Measurements from ENCODE around the gene SAP130.
"Not testable (repeated sequence)": the region's sequence is repeated elsewhere in the genome, so short reads cannot be mapped to it uniquely, and the experiment has no call there.

Gene SAP130

GRCh38 chr2:127953128-127953718 is 74.6 kb downstream of the SAP130 start:
- DNase-seq (ENCODE audit: low spot score), result no peak

DNA sequence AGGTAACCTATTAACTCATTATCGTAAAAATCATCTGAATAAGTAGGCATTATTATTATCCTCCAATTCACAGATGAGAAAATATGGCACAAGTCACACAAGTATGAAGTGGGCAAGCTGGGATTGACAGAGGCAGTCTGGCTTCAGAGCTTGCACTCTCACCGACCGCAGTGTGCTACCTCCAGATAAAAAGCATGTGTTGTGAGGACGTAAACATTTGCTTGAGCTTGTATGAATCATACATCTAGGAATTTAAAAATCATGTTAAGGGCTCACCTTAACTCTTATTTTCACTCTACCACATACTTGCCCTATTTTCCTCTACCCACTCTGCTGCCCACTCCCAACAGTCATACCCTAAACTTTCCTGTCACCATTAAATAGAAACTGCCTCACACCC is 76.8 kb downstream of the SAP130 start:
- peak; percentile 7 for DNase-seq (ENCODE audit: low spot score)

DNA sequence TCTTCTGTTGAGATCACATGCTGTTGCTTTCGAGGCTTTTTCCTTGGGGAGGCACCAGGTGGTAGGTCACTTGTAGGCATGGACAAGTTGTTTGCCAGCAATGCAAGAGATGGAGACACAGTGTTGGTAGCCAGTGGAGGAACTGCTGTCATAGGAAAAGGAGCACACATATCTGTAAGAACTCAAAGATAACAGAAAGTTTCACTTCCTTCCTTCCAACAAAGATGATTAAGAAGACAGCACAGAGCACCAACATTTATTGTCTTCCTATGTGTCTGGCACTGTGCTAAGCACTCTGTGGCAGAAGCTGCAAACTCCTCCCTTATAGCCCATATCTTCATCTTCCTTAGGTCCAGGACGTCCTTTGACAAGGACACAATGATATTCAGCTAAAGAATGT is 77.6 kb downstream of the SAP130 start:
- DNase-seq (ENCODE audit: low spot score), result no peak

- DNase-seq (ENCODE audit: low spot score), result no peak
Measured at GRCh38 chr2:127945281-127945680, 82.6 kb downstream of the SAP130 start.

DNA sequence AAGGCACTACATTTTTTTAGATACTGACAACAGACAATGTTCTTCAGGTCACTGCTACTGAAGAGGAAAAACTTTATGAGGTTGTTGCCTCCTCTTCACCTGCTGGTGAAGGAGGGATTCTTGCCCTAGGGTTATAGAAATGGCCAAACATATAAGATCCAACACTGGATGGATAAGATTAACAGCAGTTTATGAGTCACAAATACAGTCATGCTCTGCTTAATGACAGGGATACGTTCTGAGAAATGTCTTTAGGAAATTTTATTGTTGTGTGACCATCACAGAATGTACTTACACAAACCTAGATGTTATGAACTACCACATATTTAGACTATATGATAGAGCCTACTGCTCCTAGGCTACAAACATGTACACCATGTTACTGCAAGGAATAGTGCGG is 84.7 kb downstream of the SAP130 start:
- no peak for DNase-seq (ENCODE audit: low spot score)

DNA sequence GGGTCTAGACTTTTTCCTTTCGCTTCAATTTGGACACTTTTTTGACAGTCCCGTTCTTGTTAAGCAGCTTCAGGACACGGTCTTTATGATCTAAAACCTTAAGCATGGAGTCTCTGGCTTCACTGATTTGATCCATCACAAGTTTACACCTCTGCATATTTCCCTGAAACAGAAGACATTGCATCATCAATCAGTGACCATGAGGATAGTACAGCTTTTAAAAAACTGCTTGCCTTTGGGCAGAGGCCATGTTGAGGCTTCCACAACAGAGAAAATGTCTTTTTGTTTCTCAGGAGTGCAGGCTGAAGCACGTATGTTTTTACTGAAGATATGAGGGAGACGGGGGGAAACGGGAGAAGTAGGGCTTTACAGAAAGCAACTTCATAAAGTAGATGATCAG is 85.9 kb downstream of the SAP130 start:
- DNase-seq (ENCODE audit: low spot score), result no peak

DNA sequence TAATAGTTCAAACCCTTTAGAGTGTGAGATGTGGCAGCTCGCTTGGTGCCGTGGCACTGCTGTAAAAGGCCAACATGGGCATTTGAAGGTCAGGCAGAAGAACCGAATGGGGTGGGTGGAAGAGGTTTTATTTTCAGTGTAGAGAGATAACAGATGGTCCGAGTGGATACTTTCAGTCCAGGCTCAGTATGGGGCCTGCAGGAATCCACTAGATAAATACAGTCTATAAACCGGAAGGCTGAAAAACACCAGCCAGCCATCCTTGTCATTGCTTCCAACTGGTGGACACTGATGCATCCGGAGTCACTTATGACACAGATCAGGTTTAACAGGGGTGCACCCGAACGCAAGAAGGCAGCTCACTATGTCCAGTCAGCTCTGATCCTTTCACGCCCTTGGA is 86.4 kb downstream of the SAP130 start:
- no peak for DNase-seq (ENCODE audit: low spot score)

GRCh38 chr2:127940641-127941040 is 87.2 kb downstream of the SAP130 start:
- no peak for DNase-seq (ENCODE audit: low spot score)

DNA sequence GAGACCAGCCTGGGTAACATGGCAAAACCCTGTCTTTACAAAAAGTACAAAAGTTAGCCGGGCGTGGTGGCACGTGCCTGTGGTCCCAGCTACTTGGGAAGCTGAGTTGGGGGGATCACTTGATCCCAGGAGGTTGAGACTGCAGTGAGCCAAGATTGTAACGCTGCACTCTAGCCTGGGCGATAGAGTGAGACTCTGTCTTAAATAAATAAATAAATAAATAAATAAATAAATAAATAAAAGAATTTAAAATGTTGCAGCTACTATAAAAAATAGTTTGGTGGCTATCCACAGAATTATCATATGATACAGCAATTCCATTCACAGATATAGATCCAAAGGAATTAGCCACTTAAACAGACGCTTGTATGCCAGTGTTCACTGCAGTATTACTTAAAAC is 92.5 kb downstream of the SAP130 start:
- no peak for DNase-seq (ENCODE audit: low spot score)

DNA sequence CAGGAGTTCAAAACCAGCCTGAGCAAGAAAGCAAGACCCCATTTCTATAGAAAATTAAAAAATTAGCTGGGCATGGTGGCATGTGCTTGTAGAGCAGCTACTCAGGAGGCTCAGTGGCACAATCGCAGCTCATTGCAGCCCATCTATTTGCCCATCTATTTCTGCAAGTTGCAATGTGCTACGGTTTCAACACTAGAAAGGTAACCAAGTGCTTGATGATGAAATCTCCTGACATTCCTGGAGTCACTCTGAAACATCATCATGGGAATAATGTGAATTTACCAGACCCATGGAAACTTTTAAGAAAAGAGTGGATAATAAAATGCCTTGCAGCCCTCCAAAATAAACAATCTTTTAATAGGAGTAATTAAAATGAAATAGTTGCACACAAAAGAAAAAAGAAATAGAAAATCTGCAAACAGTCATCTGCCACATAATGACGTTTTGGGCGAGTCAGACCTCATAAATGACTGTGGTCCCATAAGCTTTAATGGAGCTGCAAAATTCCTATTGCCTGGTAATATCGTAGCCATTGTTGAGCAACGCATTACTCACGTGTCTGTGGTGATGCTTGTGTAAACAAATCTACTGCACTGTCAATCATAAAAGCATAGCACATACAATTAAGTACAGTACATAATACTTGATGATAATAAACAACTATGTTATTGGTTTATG is 95.5 kb downstream of the SAP130 start:
- DNase-seq (ENCODE audit: low spot score), result peak; percentile 80

GRCh38 chr2:127929449-127929848 is 98.4 kb downstream of the SAP130 start:
- DNase-seq (ENCODE audit: low spot score), result no peak

DNA sequence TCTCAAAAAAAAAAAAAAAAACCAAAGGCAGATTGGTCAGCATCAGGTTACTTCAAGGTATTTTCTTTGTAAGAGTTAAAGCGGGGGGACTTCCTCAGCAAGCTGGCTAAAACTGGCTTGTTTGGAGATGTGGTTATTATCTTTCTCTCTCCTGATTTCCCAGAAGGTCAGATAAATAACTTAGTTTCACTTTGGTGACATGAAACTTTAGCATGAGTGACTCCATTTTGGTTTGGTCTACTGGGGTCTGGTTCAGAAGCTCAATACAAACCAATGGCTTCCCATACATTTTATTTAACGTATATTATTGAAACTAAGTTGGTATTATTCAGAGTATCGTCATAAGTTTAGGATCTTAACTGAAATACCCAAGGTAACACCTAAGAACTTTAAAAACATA is 100.5 kb downstream of the SAP130 start:
- DNase-seq (ENCODE audit: low spot score), result no peak

DNA sequence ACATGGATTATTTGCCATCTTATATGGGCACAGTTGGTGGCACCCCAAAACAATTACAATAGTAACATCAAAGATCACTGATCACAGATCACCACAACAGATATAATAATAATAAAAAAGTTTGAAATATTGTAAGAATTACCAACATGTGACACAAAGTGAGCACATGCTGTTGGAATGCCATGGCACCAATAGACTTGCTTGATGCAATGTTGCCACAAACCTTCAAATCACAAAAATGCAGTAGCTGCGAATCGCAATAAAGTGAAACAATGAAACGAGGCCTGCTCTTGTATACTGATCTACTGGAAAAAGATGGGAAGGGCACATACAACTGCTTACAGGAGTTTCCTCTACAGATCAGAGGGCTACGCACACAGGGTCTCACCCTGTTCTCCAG is 109.9 kb downstream of the SAP130 start:
- no peak for DNase-seq (ENCODE audit: low spot score)

DNA sequence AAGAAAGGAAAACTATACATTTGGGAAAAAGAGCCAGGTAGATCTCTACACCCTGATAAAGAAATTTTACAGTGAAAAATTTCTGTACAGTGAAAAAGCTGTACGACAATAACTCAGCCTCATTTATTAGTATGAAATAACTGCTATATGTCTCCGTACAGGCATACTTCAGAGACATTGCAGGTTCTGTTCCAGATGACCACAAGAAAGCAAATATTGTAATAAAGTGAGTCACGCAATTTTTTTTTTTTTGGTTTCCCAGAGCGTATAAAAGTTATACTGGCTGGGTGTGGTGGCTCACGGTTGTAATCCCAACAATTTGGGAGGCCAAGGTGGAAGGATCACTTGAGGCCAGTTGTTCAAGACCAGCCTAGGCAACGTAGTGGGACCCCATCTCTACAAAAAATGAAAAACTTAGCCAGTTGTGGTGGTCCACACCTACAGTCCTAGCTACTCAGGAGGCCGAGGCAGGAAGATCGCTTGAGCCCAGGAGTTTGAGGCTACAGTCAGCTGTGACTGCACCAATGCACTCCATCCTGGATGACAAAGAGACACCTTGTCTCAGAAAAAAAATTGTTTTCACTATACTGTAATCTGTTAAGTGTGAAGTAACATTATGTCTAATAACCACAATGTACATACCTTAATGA is 113.9 kb downstream of the SAP130 start:
- no peak for DNase-seq (ENCODE audit: low spot score)

DNA sequence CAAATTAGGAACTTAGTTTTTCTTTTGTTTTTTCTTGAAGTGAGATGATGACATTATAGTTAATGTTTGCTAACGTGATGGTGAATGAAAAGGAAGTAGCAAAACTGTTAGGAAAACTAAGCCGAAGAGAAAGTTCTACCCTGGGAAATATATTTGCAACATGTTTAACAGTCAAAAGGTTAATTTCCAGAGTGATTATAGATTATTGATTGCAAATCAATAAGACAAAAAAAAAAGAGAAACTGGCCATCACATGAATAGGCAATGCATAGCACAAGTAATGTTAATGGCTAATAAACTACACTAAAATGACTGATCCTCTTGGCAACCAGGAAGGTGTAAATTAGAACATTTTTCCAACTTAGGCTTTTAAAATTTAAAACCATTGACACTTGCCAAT is 116.1 kb downstream of the SAP130 start:
- no peak for DNase-seq (ENCODE audit: low spot score)

DNA sequence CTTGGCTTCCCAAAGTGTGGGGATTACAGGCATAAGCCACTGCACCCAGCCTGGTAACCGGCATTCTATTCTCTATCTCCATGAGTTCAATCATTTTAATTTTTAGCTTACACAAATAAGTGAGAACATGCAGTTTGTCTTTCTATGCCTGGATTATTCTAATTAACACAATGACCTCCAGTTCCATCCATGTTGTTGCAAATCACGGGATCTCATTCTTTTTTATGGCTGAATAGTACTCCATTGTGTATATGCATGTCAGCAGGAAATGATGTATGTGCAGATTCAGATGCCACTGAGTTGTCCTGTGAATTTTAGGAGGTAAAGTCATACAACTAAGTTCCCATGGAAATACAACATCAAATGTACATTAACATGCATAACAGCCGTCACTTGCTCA is 117.4 kb downstream of the SAP130 start:
- DNase-seq (ENCODE audit: low spot score), result no peak

- peak; percentile 32 for DNase-seq (ENCODE audit: low spot score)
Measured at GRCh38 chr2:127909019-127909418, 118.8 kb downstream of the SAP130 start.

GRCh38 chr2:127907733-127908400 is 120.0 kb downstream of the SAP130 start:
- not testable (repeated sequence) for DNase-seq (ENCODE audit: low spot score)

- no peak for DNase-seq (ENCODE audit: low spot score)
Measured at GRCh38 chr2:127906206-127906926, 121.5 kb downstream of the SAP130 start.

GRCh38 chr2:127901339-127902056 is 126.4 kb downstream of the SAP130 start:
- DNase-seq (ENCODE audit: low spot score), result no peak

DNA sequence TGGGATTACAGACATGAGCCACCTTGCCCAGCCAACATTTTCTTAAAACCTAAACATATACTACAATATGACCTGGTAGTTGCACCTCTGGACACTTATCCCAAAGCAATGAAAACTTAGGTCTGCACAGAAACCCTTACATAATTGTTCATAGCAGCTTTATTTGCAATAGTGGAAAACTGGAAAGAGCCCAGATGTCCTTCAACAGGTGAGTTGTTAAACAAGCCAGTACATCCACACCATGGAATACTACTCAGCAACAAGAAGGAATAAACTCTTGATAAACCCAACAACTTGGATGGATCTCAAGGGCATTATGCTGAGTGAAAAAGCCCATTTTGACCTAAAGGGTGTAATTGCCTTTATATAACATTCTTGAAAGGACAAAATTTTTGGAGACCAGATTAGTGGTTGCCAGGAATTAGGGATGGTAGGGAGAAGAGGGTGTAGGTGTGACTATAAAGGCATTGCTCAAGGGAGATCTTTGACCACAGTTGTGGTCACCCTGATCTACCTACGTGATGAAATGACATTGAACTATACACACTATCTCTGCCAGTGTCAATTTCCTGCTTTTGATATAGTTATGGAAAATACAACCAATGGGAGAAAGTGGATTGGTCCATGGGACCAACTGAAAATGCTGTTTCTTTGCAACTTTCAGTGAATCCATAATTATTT is 130.2 kb downstream of the SAP130 start:
- DNase-seq (ENCODE audit: low spot score), result no peak

All from kidney tubule cell (primary cell).